Endothelial cell of umbilical vein (primary cell): ENCODE data around the gene AKAP13. TPM values are rescaled to one million over a fixed set of nuclear protein-coding genes. Genes with fewer than 3 reads are reported as not detected.
A peak's percentile ranks its signal among the peaks of the same experiment; 100 is the strongest.

Source experiments
- BruUV-seq: library from RNA; stranded (reverse); fragments of 400-500 nt; replicated peaks from 2 replicates; lab custom pipeline; 2021; lab: Mats Ljungman, UMichigan
- CTCF ChIA-PET: fragments of 300-600, 350-600 bp; sonication (Branson Sonifier 250); formaldehyde crosslinking; loops from one replicate; lab custom pipeline; 2021; ENCODE audit warnings: antibody characterized with exemption, inconsistent platforms; lab: Charles Lee
- POLR2A ChIA-PET: fragments of 300-600, 350-600 bp; sonication (Branson Sonifier 250); formaldehyde crosslinking; loops from one replicate; lab custom pipeline; 2021; ENCODE audit warnings: antibody characterized with exemption, inconsistent platforms; lab: Charles Lee
- DNase-seq: peaks from one replicate; pipeline ENCODE4 v3.0.0-alpha.2; 2011; ENCODE audit warnings: low read depth, low spot score
- FAIRE-seq: peaks from 2 replicates; lab custom pipeline; 2011; peaks lifted over from hg19 to GRCh38; lab: Jason Lieb, UNC
- H2AFZ ChIP-seq: 2 replicates; pipeline ENCODE4 v1.6.0; 2012; ENCODE audit warnings: low read depth, low read length, control low read depth, inconsistent platforms
- H3K27ac ChIP-seq: 2 replicates; pipeline ENCODE4 v1.5.1; 2011; ENCODE audit warnings: low read depth, mild to moderate bottlenecking, control low read depth, low read length, moderate library complexity; ENCODE audit not compliant: insufficient read depth
- H3K27me3 ChIP-seq, 2 experiments: 2 replicates each; pipeline versions ENCODE4 v1.6.0 to v1.6.1; 2011; ENCODE audit warnings: low read length in 2 of 2, mixed read lengths in 1 of 2; ENCODE audit not compliant: control insufficient read depth in 2 of 2, insufficient read depth in 2 of 2
- H3K36me3 ChIP-seq, 2 experiments: 2 replicates in 1 of 2; 3 replicates in 1 of 2; pipeline ENCODE4 v1.5.1; 2011; ENCODE audit warnings: low read length in 2 of 2, mild to moderate bottlenecking in 1 of 2, moderate library complexity in 1 of 2; ENCODE audit not compliant: control insufficient read depth in 2 of 2, insufficient read depth in 2 of 2; ENCODE audit errors: extremely low read depth in 1 of 2
- H3K4me1 ChIP-seq: 3 replicates; pipeline ENCODE4 v1.5.1; 2011; ENCODE audit warnings: mild to moderate bottlenecking, low read length; ENCODE audit not compliant: control insufficient read depth, insufficient read depth; ENCODE audit errors: extremely low read depth
- H3K4me2 ChIP-seq: 2 replicates; pipeline ENCODE4 v1.6.1; 2011; ENCODE audit warnings: low read length, control low read depth, mixed read lengths; ENCODE audit not compliant: insufficient read depth
- H3K4me3 ChIP-seq, 3 experiments: fragments of 200-600 bp in 1 of 3; sonication (generic), shearing (Covaris generic) in 1 of 3; replicated peaks in 1 of 3; 2 replicates each; pipeline ENCODE4 v1.5.1; 2011 to 2016; ENCODE audit warnings: control low read depth in 3 of 3, low read length in 3 of 3, mild to moderate bottlenecking in 2 of 3, inconsistent platforms in 1 of 3, low read depth in 1 of 3, moderate library complexity in 1 of 3; ENCODE audit not compliant: insufficient read depth in 1 of 3
- H3K79me2 ChIP-seq: 2 replicates; pipeline ENCODE4 v1.6.0; 2012; ENCODE audit warnings: low read length, inconsistent platforms; ENCODE audit not compliant: control insufficient read depth, insufficient read depth
- H3K9ac ChIP-seq: replicated peaks from 2 replicates; pipeline ENCODE3; 2011; ENCODE audit warnings: low read length, control low read depth; ENCODE audit not compliant: insufficient read depth; ENCODE audit errors: extremely low read depth
- H3K9me1 ChIP-seq: replicated peaks from 3 replicates; pipeline ENCODE4 v1.6.0; 2011; ENCODE audit warnings: mild to moderate bottlenecking, low read length; ENCODE audit not compliant: control insufficient read depth, insufficient read depth; ENCODE audit errors: extremely low read depth
- H3K9me3 ChIP-seq: replicated peaks from 2 replicates; pipeline ENCODE4 v1.5.1; 2012; ENCODE audit warnings: low read length, inconsistent platforms; ENCODE audit not compliant: control insufficient read depth, insufficient read depth
- H4K20me1 ChIP-seq: replicated peaks from 2 replicates; pipeline ENCODE3; 2011; ENCODE audit warnings: mild to moderate bottlenecking, low read length; ENCODE audit not compliant: control insufficient read depth, insufficient read depth; ENCODE audit errors: extremely low read depth
- EZH2 ChIP-seq: IDR thresholded peaks from 2 replicates; pipeline ENCODE4 v1.6.1; 2012; ENCODE audit warnings: borderline replicate concordance, low read depth, mild to moderate bottlenecking, moderate library complexity, low read length, inconsistent platforms; ENCODE audit not compliant: severe bottlenecking
- FOS ChIP-seq: IDR thresholded peaks from 2 replicates; pipeline ENCODE4 v1.6.1; 2011; ENCODE audit warnings: mild to moderate bottlenecking, low read length, moderate library complexity, borderline replicate concordance; ENCODE audit not compliant: insufficient read depth
- GATA2 ChIP-seq: IDR thresholded peaks from 2 replicates; pipeline ENCODE4 v1.7.0; 2011; ENCODE audit warnings: low read depth, mild to moderate bottlenecking, moderate library complexity, mixed read lengths, low read length; ENCODE audit not compliant: insufficient read length, insufficient read depth
- JUN ChIP-seq: IDR thresholded peaks from 2 replicates; pipeline ENCODE4 v1.6.1; 2011; ENCODE audit warnings: borderline replicate concordance, low read depth; ENCODE audit not compliant: insufficient read length, insufficient read depth
- MYC ChIP-seq: IDR thresholded peaks from one replicate; pipeline ENCODE4 v1.6.1; 2011; ENCODE audit warnings: mild to moderate bottlenecking, low read depth, low read length
- POLR2A ChIP-seq: IDR thresholded peaks from 2 replicates; pipeline ENCODE4 v1.6.1; 2012; ENCODE audit warnings: low read depth, mild to moderate bottlenecking, control low read depth, low read length
- POLR2AphosphoS5 ChIP-seq: IDR thresholded peaks from 2 replicates; pipeline ENCODE4 v1.6.1; 2012; ENCODE audit warnings: low read depth, mild to moderate bottlenecking, control low read depth, low read length, moderate library complexity; ENCODE audit not compliant: insufficient read depth
- dilution Hi-C: fragments of 300-500 bp; cut with MboI; formaldehyde crosslinking; loops from one replicate; pipeline ENCODE4 v1.15.0; 2019; ENCODE audit warnings: low sequenced_read_pairs; ENCODE audit not compliant: extremely low pct_ligation_motif_present
- intact Hi-C: fragments of 100-400 bp; cut with micrococcal nuclease; formaldehyde crosslinking; loops from one replicate; pipeline ENCODE4 v1.10.0; 2022
- polyA plus RNA-seq, 4 experiments: library from polyadenylated mRNA; depleted of rRNA in 3 of 4; stranded (reverse) in 3 of 4; unstranded in 1 of 4; fragments of >200 nt; gene quantifications; 2 replicates each; pipeline versions ENCODE4 v1.2.1 to v1.2.3, GENCODE V29; 2011 to 2012; ENCODE audit warnings: missing spikeins in 1 of 4
- total RNA-seq: library from RNA; stranded (reverse); gene quantifications from 2 replicates; pipeline ENCODE4 v1.2.3, GENCODE V29; 2021
- TF ChIP-seq, protein P1 (sequence below): IDR thresholded peaks from 2 replicates; pipeline ENCODE4 v1.6.1; 2011; ENCODE audit not compliant: insufficient read depth, insufficient read length
- TF ChIP-seq, protein P2 (sequence below), 2 donors: IDR thresholded peaks; 1 replicate in 1 of 2; 2 replicates in 1 of 2; pipeline ENCODE4 v1.5.1; 2011; ENCODE audit warnings: low read length in 2 of 2, mild to moderate bottlenecking in 2 of 2, moderate library complexity in 2 of 2, control low read depth in 1 of 2, inconsistent platforms in 1 of 2, low read depth in 1 of 2; ENCODE audit not compliant: insufficient read depth in 1 of 2; ENCODE audit errors: extremely low read depth in 1 of 2

Gene AKAP13
- total and polyA plus RNA-seq, 2 donors (not counting 3 experiments of a cell fraction or from before 2014, with no cell fraction given): 22.8 to 87.8 TPM

DNA sequence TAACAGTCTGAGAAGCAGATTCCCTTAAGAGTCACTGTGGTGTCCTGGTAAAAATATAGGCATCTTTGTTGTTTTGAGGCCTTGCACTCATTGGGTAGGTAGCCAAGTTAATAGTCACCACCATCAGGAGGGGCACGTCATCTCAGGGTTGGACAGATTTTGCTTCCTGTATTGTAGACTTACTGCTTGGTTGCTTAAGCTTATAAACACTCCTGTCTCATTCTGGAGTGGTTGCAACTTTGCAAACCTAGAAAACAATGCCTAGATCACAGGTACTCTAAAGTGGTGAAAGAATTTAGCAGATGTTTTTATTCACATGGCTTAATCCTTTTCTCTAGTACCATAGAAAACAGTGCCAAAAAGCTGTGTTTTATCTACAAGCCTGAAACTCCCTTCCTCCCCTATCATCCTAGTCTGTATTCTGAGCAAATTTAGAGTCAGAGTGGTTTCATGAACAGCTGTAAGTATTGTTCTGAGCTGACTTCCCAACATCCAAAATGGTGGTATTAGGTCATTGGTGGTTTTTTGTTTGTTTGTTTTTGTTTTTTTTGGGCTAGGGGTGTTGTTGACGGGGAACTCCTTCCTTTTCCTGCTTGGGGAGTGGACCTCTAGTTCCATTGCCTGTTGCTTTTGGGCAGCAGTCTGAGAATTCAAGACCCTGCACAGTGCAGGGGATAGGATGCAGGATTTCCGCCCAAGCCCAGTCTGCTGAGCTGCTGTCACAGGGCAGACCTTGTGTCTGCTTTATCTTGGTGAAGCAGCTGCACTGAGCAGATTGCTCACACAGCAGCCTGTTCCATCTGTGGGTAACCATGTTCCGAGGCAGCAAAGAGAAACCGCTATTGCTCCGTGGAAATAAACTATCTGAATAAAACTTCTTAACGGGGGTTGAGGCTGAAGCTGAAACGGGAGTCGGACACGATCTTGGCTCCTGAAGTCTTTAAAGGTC is 202.0 kb downstream of the AKAP13 start:
- Histone ChIP-seq H3K27me3 (no peaks in the 10 kb centered on the region), H3K9ac (peak overlapping the region; percentile 82), H3K9me3 (no peaks in the 10 kb centered on the region), H3K36me3 (peaks cover 2 to 3% of the 10 kb centered on the region in 2 experiments), H3K79me2 (peaks cover 35% of the 10 kb centered on the region), H3K4me2 (peak overlapping the region; percentile 72), H2AFZ (no peak overlapping the region), H3K4me1 (peaks cover 67% of the 10 kb centered on the region), H3K4me3 (peak overlapping the region; percentile 20 to 55 (median 33)), H3K27ac (peak overlapping the region; percentile 91), H3K9me1 (no peaks in the 10 kb centered on the region), H4K20me1 (no peaks in the 10 kb centered on the region)
- DNase-seq: peak; percentile 98
- FAIRE-seq: peak; percentile 94
- CTCF ChIA-PET: interaction anchor here (0.8 to 1.5 kb wide), 7 partner anchors 10 to 286 kb away, joined by 3 to 8 read pairs (median 5); no protein-coding TSS in a partner anchor
- intact Hi-C loops (loop anchor here (1.0 to 10.0 kb wide), 9 partner anchors 10 to 288 kb away; no protein-coding TSS in a partner anchor), dilution Hi-C loops (no loop called here)
- POLR2A ChIA-PET: interaction anchor here (1.7 kb wide), 1 partner anchor 25 kb away, joined by 5 read pairs; no protein-coding TSS in a partner anchor
- no TSS peak for BruUV-seq
- TF ChIP-seq GATA2 (peak; percentile 91), POLR2A (peak; percentile 78), JUN (peak; percentile 39), FOS (peak; percentile 23), POLR2AphosphoS5 (peak; percentile 87), MYC (no peak), EZH2 (no peak)
- TF ChIP-seq, protein P1, sequence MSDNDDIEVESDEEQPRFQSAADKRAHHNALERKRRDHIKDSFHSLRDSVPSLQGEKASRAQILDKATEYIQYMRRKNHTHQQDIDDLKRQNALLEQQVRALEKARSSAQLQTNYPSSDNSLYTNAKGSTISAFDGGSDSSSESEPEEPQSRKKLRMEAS: no peak
- TF ChIP-seq, protein P2, sequence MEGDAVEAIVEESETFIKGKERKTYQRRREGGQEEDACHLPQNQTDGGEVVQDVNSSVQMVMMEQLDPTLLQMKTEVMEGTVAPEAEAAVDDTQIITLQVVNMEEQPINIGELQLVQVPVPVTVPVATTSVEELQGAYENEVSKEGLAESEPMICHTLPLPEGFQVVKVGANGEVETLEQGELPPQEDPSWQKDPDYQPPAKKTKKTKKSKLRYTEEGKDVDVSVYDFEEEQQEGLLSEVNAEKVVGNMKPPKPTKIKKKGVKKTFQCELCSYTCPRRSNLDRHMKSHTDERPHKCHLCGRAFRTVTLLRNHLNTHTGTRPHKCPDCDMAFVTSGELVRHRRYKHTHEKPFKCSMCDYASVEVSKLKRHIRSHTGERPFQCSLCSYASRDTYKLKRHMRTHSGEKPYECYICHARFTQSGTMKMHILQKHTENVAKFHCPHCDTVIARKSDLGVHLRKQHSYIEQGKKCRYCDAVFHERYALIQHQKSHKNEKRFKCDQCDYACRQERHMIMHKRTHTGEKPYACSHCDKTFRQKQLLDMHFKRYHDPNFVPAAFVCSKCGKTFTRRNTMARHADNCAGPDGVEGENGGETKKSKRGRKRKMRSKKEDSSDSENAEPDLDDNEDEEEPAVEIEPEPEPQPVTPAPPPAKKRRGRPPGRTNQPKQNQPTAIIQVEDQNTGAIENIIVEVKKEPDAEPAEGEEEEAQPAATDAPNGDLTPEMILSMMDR (IDR thresholded peaks at IDR 0.05; ENCODE audit: extremely low read depth in 1 of 2, insufficient read depth in 1 of 2, low read depth in 1 of 2, low read length in 2 of 2): no peak
